Testis (tissue), 2 donors: Measurements from ENCODE around the gene ATP5MC2.

Experiments
- CTCF ChIP-seq, 3 experiments: fragments of 450-650 bp in 2 of 3; fragments of 200-600 bp in 1 of 3; sonication (generic) in 1 of 3; IDR thresholded peaks; one replicate each; pipeline ENCODE4 v1.5.1; 2016 to 2019; ENCODE audit warnings: antibody characterized with exemption in 3 of 3, mild to moderate bottlenecking in 2 of 3, moderate library complexity in 1 of 3
- POLR2A ChIP-seq: fragments of 450-650 bp; IDR thresholded peaks from one replicate; pipeline ENCODE4 v1.6.1; 2017; ENCODE audit warnings: antibody characterized with exemption, mild to moderate bottlenecking, moderate library complexity

GRCh38 chr12:53694756-53695151 is 18.9 kb upstream of the ATP5MC2 start:
- TF ChIP-seq CTCF (IDR thresholded peaks at IDR 0.05) (no peak), POLR2A (no peak)
